ENCODE results near the gene DMRTB1.

The DMRTB1 gene

DNA sequence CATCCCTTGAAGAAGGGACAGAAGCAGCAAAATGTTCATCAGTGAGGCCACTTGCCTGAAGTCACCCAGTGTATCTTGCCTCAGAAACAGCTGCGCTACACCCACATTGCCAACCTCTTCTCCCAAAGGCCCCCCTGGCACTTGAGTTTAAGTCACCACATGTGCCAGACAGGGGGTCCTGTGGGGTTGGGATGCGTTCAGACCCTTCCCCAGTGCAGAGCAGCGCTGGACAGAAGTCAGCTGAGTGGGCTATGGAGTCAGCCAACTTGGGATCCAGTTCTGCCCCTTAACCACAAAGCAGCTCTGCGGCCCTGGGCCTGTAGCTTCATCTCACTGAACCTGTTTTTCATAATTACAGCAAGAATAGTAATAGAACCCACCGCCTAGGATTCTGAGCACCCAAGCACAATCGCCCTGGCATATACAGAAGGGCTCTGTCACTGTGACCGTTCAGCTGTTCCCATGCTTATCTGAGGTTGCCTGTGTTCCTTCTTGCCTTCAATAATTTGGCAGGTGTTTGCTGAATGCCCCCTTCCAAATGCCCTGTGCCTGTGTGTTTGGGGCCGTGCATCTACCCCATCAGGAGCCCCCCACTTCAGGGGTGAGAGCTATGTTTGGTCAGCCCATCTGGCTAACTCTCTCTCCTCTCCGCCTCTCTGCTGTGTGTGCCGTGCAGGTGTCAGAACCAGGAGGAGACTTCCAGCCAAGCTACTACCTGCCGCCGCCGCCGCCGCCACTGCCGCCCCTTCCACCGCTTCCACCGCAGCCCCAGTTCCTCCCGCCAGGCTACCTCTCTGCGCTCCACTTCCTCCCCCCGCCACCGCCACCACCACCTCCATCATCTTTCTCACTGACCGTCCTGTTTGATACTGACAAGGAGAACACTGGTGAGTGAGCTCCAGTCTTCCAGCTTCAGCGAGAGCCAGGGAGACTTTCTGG is 5.0 kb downstream of the DMRTB1 start:
- H3K27ac Mint-ChIP-seq: no peak overlapping the region
- no peaks in the 10 kb centered on the region for H3K9me3 Mint-ChIP-seq
- no peak for DNase-seq (ENCODE audit: low spot score)
- H3K27me3 Mint-ChIP-seq (ENCODE audit: low read depth): no peaks in the 10 kb centered on the region
- no peaks in the 10 kb centered on the region for H3K4me1 Mint-ChIP-seq (ENCODE audit: low read depth)
- no peak overlapping the region for H3K4me3 Mint-ChIP-seq
- H3K36me3 Mint-ChIP-seq (ENCODE audit: low read depth): no peaks in the 10 kb centered on the region

DNA sequence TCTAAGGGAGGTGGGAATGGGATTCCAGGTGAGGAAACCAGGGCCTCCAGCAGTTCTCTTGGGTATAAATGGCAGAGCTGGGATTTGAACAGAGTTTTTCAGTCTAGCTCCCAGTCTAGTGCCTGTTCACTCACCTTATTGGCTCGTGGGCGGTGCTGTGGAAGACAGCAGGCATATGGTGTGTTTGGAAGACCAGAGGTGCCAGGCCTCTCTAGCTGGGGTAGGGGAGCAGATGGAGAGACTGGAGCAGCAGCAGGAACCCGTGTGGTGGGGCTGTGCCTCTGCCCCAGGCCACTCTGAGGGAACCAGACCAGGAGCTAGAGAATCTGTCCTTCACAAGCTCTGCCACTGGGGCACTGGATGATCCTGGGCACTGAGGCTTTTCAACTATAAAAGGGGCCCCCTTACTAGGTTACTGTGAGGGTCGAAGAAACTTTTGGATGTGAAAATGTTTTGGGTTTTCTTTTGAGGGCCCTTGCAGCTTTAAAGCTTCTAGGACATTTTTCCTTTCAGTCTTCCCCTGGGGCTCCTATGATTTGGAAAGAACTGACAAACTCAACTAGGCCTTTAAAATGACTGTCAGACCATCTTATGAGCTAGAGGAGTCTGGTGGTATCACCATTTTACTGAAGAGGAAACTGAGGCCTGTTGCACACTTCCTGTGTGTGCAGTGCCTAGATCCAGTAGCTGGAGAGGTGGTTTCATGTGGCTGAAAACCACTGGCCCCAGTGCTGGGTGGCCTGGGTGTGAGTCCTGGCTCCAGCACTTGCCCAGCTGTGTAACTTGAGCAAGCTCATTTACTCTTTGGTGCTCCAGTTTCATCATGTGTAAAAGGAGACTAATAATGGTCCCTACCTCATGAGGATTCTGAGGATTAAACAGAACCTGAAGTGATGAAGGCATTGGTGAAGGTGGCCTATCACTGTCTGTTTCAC is 6.1 kb downstream of the DMRTB1 start:
- Mint-ChIP-seq H3K27ac (no peak overlapping the region), H3K27me3 (ENCODE audit: low read depth) (no peaks in the 10 kb centered on the region), H3K36me3 (ENCODE audit: low read depth) (no peaks in the 10 kb centered on the region), H3K4me3 (no peak overlapping the region), H3K9me3 (no peaks in the 10 kb centered on the region), H3K4me1 (ENCODE audit: low read depth) (no peaks in the 10 kb centered on the region)
- DNase-seq (ENCODE audit: low spot score): no peak

DNA sequence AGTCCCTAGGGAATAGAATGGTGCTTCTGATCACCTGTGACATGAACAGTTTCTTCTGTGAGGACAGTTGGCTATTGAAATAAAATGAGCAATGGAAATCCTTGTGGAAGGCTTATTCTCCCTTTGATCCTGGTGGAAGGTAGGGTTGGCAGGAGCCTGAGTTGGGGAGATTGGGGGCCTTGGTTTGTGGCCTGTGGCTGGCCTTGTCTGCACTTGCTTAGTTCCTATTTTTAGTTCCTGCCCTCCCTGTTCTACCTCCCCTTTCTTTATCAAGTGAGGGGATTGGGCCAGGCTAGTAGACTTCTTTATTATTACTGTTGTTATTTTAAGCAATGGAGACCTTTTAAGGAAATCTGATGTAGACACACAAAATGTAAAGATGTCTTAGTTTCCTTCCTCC is 8.2 kb downstream of the DMRTB1 start:
- Mint-ChIP-seq H3K9me3 (no peaks in the 10 kb centered on the region), H3K4me3 (no peak overlapping the region), H3K4me1 (ENCODE audit: low read depth) (no peaks in the 10 kb centered on the region), H3K36me3 (ENCODE audit: low read depth) (no peaks in the 10 kb centered on the region), H3K27ac (no peak overlapping the region), H3K27me3 (ENCODE audit: low read depth) (no peaks in the 10 kb centered on the region)
- DNase-seq (ENCODE audit: low spot score): no peak

DNA sequence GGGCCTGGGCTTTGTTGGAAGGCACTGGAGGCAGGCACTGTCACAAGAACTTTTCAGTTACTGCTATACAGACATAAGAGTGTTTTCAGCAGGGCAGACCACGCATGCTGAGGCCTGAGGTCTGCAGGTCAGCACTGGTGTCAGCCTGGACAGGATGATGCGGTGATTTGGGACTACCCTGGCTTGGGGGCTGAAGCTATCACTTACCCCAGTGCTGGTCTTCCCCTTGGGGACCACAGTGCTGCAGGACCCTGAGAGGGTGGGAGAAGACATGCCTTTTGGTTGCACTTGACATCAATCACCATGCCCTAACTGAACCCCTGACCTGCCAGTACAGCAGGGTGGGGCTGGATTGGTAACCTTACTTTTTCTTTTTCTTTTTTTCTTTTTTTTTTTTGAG is 9.2 kb downstream of the DMRTB1 start:
- no peak overlapping the region for H3K27ac Mint-ChIP-seq
- H3K9me3 Mint-ChIP-seq: no peaks in the 10 kb centered on the region
- H3K4me1 Mint-ChIP-seq (ENCODE audit: low read depth): no peaks in the 10 kb centered on the region
- no peaks in the 10 kb centered on the region for H3K36me3 Mint-ChIP-seq (ENCODE audit: low read depth)
- no peak for DNase-seq (ENCODE audit: low spot score)
- no peak overlapping the region for H3K4me3 Mint-ChIP-seq
- H3K27me3 Mint-ChIP-seq (ENCODE audit: low read depth): no peaks in the 10 kb centered on the region

DNA sequence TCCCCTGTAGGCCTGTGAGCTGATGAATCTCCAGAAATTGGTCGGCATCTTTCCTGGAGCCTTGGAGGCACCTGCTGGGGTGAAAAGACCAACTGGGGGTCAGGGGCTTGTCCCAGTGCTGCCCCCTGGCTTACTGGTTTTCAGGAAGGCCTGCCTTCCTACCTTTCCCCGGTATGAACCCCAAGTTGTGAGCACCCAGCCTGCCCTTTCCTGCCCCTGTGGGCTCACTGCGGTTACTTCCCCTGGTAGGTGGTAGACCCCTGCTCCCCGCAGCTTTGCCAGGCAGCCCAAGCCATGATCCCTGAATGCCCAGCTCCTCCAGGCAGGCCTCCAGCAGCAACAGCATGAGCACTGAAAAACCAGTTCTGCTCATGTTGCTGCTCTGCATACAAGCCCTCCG is 10.2 kb downstream of the DMRTB1 start:
- Mint-ChIP-seq H3K36me3 (ENCODE audit: low read depth) (no peaks in the 10 kb centered on the region), H3K4me3 (no peak overlapping the region), H3K27ac (no peak overlapping the region), H3K9me3 (no peaks in the 10 kb centered on the region), H3K4me1 (ENCODE audit: low read depth) (no peaks in the 10 kb centered on the region), H3K27me3 (ENCODE audit: low read depth) (no peaks in the 10 kb centered on the region)
- DNase-seq (ENCODE audit: low spot score): no peak

DNA sequence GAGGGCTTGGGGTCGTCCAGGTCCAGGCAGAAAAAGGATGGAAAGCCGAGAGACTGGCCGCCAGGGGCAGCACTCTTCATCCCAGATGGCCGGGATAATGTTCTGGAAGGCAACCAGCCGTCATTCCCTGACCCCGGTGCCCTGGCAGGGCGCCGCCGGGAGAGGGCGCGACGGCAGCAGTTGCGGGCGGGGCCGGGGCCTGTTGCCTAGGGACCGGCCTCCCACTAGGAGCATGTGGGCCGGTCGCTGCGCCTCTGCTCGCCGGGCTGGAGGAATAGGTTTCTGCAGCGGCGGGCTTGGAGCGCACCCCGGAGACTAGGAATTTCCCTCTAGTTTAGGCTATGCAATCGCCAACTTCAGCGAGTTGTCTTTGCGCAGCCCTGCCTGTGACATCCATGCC is 11.0 kb downstream of the DMRTB1 start:
- H3K27ac Mint-ChIP-seq: no peak overlapping the region
- H3K4me3 Mint-ChIP-seq: no peak overlapping the region
- DNase-seq (ENCODE audit: low spot score): no peak
- H3K9me3 Mint-ChIP-seq: no peaks in the 10 kb centered on the region
- H3K4me1 Mint-ChIP-seq (ENCODE audit: low read depth): no peaks in the 10 kb centered on the region
- no peaks in the 10 kb centered on the region for H3K36me3 Mint-ChIP-seq (ENCODE audit: low read depth)
- no peaks in the 10 kb centered on the region for H3K27me3 Mint-ChIP-seq (ENCODE audit: low read depth)

DNA sequence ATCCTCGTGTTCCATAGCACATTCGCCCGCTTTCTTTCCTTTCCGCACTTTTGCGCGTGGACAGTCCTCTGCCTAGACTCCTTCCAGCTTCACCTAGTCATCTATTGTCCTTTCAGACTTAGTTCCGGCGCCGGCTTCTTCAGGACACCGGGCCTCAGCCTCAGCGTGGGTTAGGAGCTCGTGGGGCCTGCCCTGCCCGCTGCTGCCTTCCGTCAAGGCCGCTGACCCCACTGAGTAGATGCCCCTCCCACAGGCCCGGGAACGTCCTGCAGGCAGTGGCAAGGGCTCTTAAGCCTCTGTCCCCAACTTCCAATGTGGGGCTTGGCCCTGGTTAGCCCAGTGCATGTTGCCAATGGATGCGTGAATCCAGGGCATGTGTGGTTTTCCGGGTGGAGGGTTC is 11.4 kb downstream of the DMRTB1 start:
- H3K4me3 Mint-ChIP-seq: no peak overlapping the region
- no peaks in the 10 kb centered on the region for H3K36me3 Mint-ChIP-seq (ENCODE audit: low read depth)
- H3K9me3 Mint-ChIP-seq: no peaks in the 10 kb centered on the region
- DNase-seq (ENCODE audit: low spot score): no peak
- no peaks in the 10 kb centered on the region for H3K27me3 Mint-ChIP-seq (ENCODE audit: low read depth)
- H3K4me1 Mint-ChIP-seq (ENCODE audit: low read depth): no peaks in the 10 kb centered on the region
- no peak overlapping the region for H3K27ac Mint-ChIP-seq

DNA sequence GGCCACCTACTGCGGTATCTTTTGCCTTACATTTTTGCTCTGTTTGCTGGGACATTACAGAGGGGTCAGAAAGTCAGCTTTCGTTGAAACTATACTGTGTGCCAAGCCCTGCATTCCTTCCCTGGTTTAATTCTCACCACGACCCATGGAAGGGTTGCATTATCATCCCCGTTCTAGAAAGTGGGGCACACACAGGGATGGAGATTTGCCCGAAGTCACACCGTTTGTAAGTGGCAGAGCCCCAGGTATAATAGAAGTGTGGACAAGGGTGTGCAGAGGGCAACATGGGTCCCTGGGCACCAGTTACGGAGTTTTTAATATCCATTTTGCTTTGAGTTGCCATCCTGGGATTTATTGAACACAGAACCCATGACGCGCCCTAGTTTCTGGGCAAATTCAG is 11.8 kb downstream of the DMRTB1 start:
- H3K4me1 Mint-ChIP-seq (ENCODE audit: low read depth): no peaks in the 10 kb centered on the region
- no peak overlapping the region for H3K27ac Mint-ChIP-seq
- no peak for DNase-seq (ENCODE audit: low spot score)
- no peak overlapping the region for H3K4me3 Mint-ChIP-seq
- H3K36me3 Mint-ChIP-seq (ENCODE audit: low read depth): no peaks in the 10 kb centered on the region
- no peaks in the 10 kb centered on the region for H3K9me3 Mint-ChIP-seq
- no peaks in the 10 kb centered on the region for H3K27me3 Mint-ChIP-seq (ENCODE audit: low read depth)

DNA sequence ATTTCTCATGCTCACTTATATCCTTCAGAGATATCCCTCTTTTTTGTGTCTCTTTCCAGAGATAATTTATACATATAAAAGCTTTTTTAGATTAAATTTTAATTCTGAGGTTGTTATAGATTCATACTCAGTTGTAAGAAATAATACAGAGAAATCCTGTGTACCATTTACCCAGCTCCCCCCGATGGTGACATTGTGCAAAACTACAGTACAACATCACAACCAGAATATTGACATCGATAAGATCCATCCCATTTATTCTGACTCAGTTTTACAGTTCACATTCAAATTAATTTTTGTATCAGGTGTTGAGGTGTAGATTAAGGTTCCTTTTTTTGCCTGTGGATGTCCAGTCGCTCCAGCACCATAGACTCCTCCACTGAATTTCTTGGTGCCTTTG is 14.3 kb downstream of the DMRTB1 start:
- Mint-ChIP-seq H3K4me3 (no peak overlapping the region), H3K4me1 (ENCODE audit: low read depth) (no peaks in the 10 kb centered on the region), H3K27me3 (ENCODE audit: low read depth) (no peaks in the 10 kb centered on the region), H3K36me3 (ENCODE audit: low read depth) (no peaks in the 10 kb centered on the region), H3K9me3 (no peaks in the 10 kb centered on the region), H3K27ac (no peak overlapping the region)
- no peak for DNase-seq (ENCODE audit: low spot score)

DNA sequence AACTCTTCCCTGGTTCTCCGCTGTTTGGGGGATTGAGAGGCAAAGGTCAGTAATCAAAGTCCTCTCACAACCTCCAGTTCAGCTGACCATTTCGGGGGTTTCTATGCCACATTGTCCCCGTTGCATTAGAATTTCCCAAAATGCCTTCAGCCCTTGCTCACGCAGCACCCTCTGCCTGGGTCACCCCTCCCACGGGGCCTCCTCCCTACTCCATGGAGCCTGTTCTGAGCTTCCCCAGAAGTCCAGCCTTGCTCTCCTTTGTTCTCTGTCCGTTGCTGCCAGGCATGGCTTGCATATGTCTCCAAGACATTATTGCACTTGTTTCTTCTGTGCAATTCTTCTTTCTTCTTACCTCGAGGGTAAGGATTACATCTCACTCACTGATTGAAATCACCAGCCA is 16.5 kb downstream of the DMRTB1 start:
- no peak for DNase-seq (ENCODE audit: low spot score)
- H3K4me3 Mint-ChIP-seq: no peak overlapping the region
- no peaks in the 10 kb centered on the region for H3K4me1 Mint-ChIP-seq (ENCODE audit: low read depth)
- H3K9me3 Mint-ChIP-seq: no peaks in the 10 kb centered on the region
- H3K27ac Mint-ChIP-seq: no peak overlapping the region
- peaks cover 3% of the 10 kb centered on the region for H3K27me3 Mint-ChIP-seq (ENCODE audit: low read depth)
- no peaks in the 10 kb centered on the region for H3K36me3 Mint-ChIP-seq (ENCODE audit: low read depth)

DNA sequence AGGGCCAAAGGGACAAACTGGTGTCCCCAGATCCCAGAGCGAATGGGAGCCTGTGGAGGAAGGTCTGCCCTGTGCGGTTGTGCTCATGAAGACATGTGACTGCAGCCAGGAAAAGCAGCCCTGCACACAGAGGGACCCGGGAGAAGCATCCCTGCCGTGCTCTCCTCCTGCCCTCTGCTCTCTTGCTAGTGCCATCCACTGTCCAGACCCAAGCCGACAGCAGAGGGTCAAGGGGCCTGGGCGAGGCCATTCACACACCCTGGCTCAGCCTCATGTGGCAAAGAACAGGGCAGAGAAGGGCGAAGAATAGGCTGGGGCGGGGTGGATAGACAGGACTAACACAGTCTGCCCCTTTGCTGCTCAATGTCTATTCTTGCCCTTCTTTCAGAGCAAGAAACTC is 17.4 kb downstream of the DMRTB1 start:
- H3K27ac Mint-ChIP-seq: no peak overlapping the region
- no peak for DNase-seq (ENCODE audit: low spot score)
- peaks cover 3% of the 10 kb centered on the region for H3K27me3 Mint-ChIP-seq (ENCODE audit: low read depth)
- no peak overlapping the region for H3K4me3 Mint-ChIP-seq
- H3K4me1 Mint-ChIP-seq (ENCODE audit: low read depth): no peaks in the 10 kb centered on the region
- no peaks in the 10 kb centered on the region for H3K36me3 Mint-ChIP-seq (ENCODE audit: low read depth)
- no peaks in the 10 kb centered on the region for H3K9me3 Mint-ChIP-seq

DNA sequence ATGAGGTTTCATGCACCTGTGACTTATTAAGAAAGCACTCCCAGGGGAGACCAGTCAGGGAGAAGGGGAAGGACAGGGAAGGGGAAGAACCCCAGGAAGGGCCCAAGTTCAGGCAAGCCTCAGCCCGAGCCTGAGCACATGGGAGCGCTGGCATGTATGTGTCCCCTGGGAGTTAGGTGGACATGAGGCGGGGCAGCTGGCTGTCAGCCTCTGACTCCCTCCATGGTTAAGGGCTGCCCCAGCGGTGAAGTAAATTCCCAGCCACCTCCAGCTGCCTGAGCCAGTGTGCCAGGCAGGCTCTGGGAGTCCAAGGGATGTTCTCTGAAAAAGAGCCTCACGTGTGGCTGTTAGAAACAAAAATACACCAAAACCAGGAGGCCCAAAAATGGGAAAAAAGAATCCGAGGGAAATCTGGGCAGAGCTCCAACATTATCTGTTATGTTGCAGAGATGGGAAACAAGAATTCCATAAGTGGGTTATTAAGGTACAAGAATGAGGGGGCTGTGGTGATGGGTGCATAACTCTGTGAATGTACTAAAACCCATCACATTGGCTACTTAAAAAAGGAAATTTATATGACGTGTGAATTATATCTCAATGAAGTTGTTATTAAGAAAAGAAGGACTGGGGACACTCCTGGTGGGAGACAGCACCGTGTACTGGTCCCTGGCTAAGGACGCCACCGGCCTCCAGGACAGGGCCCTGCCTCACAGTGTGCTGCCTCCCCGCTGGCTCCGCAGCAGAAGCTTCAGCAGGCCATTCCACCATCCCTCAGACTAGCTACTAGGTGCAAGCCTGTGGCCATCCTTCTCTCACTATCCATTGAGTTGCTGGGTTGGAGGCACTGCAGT is 18.7 kb downstream of the DMRTB1 start:
- Mint-ChIP-seq H3K4me1 (ENCODE audit: low read depth) (no peaks in the 10 kb centered on the region), H3K27ac (no peak overlapping the region), H3K4me3 (no peak overlapping the region), H3K27me3 (ENCODE audit: low read depth) (peaks cover 3% of the 10 kb centered on the region), H3K9me3 (no peaks in the 10 kb centered on the region), H3K36me3 (ENCODE audit: low read depth) (no peaks in the 10 kb centered on the region)
- no peak for DNase-seq (ENCODE audit: low spot score)

DNA sequence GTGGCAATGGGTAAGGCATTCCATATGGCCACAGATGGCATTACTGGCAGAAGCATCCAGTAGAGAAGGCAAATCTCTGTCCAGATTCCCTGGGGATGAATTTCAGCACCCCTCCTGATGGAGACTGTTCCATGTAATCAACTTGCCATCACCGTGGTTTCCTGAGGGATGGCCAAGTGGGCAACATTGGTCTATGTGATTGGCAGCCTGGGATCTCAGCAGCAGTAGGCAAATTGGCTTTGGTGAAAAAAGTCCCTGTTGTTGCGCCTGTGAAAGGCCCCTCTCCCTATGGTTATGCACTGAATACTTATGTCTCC is 19.3 kb downstream of the DMRTB1 start:
- Mint-ChIP-seq H3K36me3 (ENCODE audit: low read depth) (no peaks in the 10 kb centered on the region), H3K27me3 (ENCODE audit: low read depth) (peaks cover 3% of the 10 kb centered on the region), H3K4me1 (ENCODE audit: low read depth) (no peaks in the 10 kb centered on the region), H3K4me3 (no peak overlapping the region), H3K27ac (no peak overlapping the region), H3K9me3 (no peaks in the 10 kb centered on the region)
- DNase-seq (ENCODE audit: low spot score): no peak

DNA sequence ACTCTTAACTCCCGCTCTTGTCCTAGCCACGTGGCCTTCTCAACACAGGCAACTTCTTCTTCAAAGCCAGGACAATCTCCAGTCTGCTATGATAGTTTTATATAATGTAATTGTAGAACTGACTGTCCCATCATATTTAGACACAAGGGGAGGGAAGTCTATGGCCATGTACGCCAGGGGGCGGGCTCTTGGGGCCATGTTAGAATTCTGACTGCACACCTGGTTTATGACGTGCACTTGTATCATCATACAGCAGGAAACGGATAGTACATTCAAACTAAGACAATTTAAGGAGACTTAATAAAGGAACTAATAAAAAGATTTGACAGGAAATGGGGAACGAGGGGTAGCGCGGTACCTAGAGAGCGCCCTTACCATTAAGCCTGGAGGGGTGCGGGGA is 21.5 kb downstream of the DMRTB1 start:
- DNase-seq (ENCODE audit: low spot score): no peak
- no peaks in the 10 kb centered on the region for H3K9me3 Mint-ChIP-seq
- no peaks in the 10 kb centered on the region for H3K36me3 Mint-ChIP-seq (ENCODE audit: low read depth)
- peaks cover 6% of the 10 kb centered on the region for H3K27me3 Mint-ChIP-seq (ENCODE audit: low read depth)
- no peak overlapping the region for H3K4me3 Mint-ChIP-seq
- peaks cover 4% of the 10 kb centered on the region for H3K4me1 Mint-ChIP-seq (ENCODE audit: low read depth)
- H3K27ac Mint-ChIP-seq: no peak overlapping the region
